Astrocyte of the spinal cord (primary cell): ENCODE measurements around the gene MYO1G.

Experiments
- DNase-seq: peaks from one replicate; pipeline ENCODE4 v3.0.0; 2011; ENCODE audit warnings: low read depth, low spot score
- H3K4me3 ChIP-seq: 2 replicates; pipeline ENCODE4 v1.5.1; 2011; ENCODE audit warnings: low read depth, mild to moderate bottlenecking, low read length, moderate library complexity
- CTCF ChIP-seq: IDR thresholded peaks from 2 replicates; pipeline ENCODE4 v1.5.1; 2012; ENCODE audit warnings: low read depth, mild to moderate bottlenecking, low read length, inconsistent platforms
- in situ Hi-C: cut with HindIII; loops from 2 replicates; pipeline ENCODE4 v1.10.0; 2017; ENCODE audit warnings: low sequenced_read_pairs

The MYO1G gene

GRCh38 chr7:45024126-45024744, 45.4 kb upstream of the MYO1G start:
- H3K4me3 ChIP-seq, result no peak overlapping the region
- in situ Hi-C loops, result no loop called here
- no peak for TF ChIP-seq CTCF
- no peak for DNase-seq

GRCh38 chr7:45021604-45022296, 42.9 kb upstream of the MYO1G start:
- TF ChIP-seq CTCF, result no peak
- no peak overlapping the region for H3K4me3 ChIP-seq
- in situ Hi-C loops, result no loop called here
- peak; percentile 14 for DNase-seq

- DNase-seq, result no peak
- no peak overlapping the region for H3K4me3 ChIP-seq
- in situ Hi-C loops, result no loop called here
- no peak for TF ChIP-seq CTCF
Observed at GRCh38 chr7:45020915-45021314, 42.1 kb upstream of the MYO1G start.

GRCh38 chr7:45017253-45017652, 38.4 kb upstream of the MYO1G start:
- DNase-seq, result no peak
- TF ChIP-seq CTCF, result no peak
- in situ Hi-C loops, result no loop called here
- no peak overlapping the region for H3K4me3 ChIP-seq

- in situ Hi-C loops, result no loop called here
- no peak for DNase-seq
- H3K4me3 ChIP-seq, result no peak overlapping the region
- no peak for TF ChIP-seq CTCF
Observed at GRCh38 chr7:45015313-45015712, 36.5 kb upstream of the MYO1G start.

GRCh38 chr7:45013465-45013967, 34.7 kb upstream of the MYO1G start:
- H3K4me3 ChIP-seq, result no peak overlapping the region
- no peak for TF ChIP-seq CTCF
- no peak for DNase-seq
- in situ Hi-C loops, result no loop called here
